ENCODE data around the gene RFTN1. TPM values are rescaled to one million over a fixed set of nuclear protein-coding genes. Genes with fewer than 3 reads are reported as not detected.

The RFTN1 gene
- total RNA-seq, 2 experiments from 2014 or later = 95.9 to 109 TPM

GRCh38 chr3:16452261-16452660, 61.2 kb downstream of the RFTN1 start:
- DNase-seq = no peak

GRCh38 chr3:16449369-16449768, 64.1 kb downstream of the RFTN1 start:
- H3K4me1 Mint-ChIP-seq (ENCODE audit: low read depth) = peaks cover 37% of the 10 kb centered on the region
- peaks cover 28% of the 10 kb centered on the region for H3K36me3 Mint-ChIP-seq (ENCODE audit: low read depth)
- intact Hi-C loops (cut with micrococcal nuclease) = loop anchor here (2.0 kb wide), 1 partner anchor 33 kb away; no protein-coding TSS in a partner anchor
- no peak for DNase-seq
- H3K4me3 Mint-ChIP-seq = no peak overlapping the region
- H3K27ac Mint-ChIP-seq = no peak overlapping the region
- H3K9me3 Mint-ChIP-seq = peaks cover under 1% of the 10 kb centered on the region
- CTCF ChIA-PET = interaction anchor here (0.7 kb wide), 1 partner anchor 72 kb away, joined by 3 read pairs; no protein-coding TSS in a partner anchor
- no peaks in the 10 kb centered on the region for H3K27me3 Mint-ChIP-seq (ENCODE audit: low read depth)

More at GRCh38 chr3:16452261-16452660, 61.2 kb downstream of the RFTN1 start:
- Mint-ChIP-seq H3K4me1 (ENCODE audit: low read depth) (peaks cover 35% of the 10 kb centered on the region), H3K27ac (no peak overlapping the region), H3K27me3 (ENCODE audit: low read depth) (no peaks in the 10 kb centered on the region), H3K4me3 (no peak overlapping the region), H3K9me3 (no peaks in the 10 kb centered on the region), H3K36me3 (ENCODE audit: low read depth) (peaks cover 24% of the 10 kb centered on the region)
- CTCF ChIA-PET = interaction anchor here (0.6 to 1.5 kb wide), 3 partner anchors 9 to 43 kb away, joined by 3 to 5 read pairs (median 4); no protein-coding TSS in a partner anchor
- intact Hi-C loops (cut with micrococcal nuclease) = no loop called here

- CTCF ChIA-PET = interaction anchor here (0.7 kb wide), 1 partner anchor 20 kb away, joined by 7 read pairs; no protein-coding TSS in a partner anchor
- Mint-ChIP-seq H3K27me3 (ENCODE audit: low read depth) (no peaks in the 10 kb centered on the region), H3K4me3 (no peak overlapping the region), H3K27ac (peak overlapping the region; percentile 43), H3K4me1 (ENCODE audit: low read depth) (peaks cover 36% of the 10 kb centered on the region), H3K9me3 (peaks cover 2% of the 10 kb centered on the region), H3K36me3 (ENCODE audit: low read depth) (peaks cover 26% of the 10 kb centered on the region)
- peak; percentile 78 for DNase-seq
- intact Hi-C loops (cut with micrococcal nuclease) = loop anchor here (1.0 to 2.0 kb wide), 2 partner anchors 34 to 63 kb away; no protein-coding TSS in a partner anchor
These were observed 64.8 kb downstream of the RFTN1 start for GRCh38 chr3:16448639-16449070.

- Mint-ChIP-seq H3K27me3 (ENCODE audit: low read depth) (no peaks in the 10 kb centered on the region), H3K27ac (no peak overlapping the region), H3K9me3 (peaks cover 2% of the 10 kb centered on the region), H3K4me1 (ENCODE audit: low read depth) (peaks cover 37% of the 10 kb centered on the region), H3K4me3 (no peak overlapping the region), H3K36me3 (ENCODE audit: low read depth) (peaks cover 23% of the 10 kb centered on the region)
- CTCF ChIA-PET = no interaction called here
- intact Hi-C loops (cut with micrococcal nuclease) = no loop called here
- DNase-seq = no peak
These were observed 66.4 kb downstream of the RFTN1 start for GRCh38 chr3:16447135-16447534.

- Mint-ChIP-seq H3K9me3 (peaks cover 2% of the 10 kb centered on the region), H3K36me3 (ENCODE audit: low read depth) (peaks cover 17% of the 10 kb centered on the region), H3K4me1 (ENCODE audit: low read depth) (peaks cover 34% of the 10 kb centered on the region), H3K4me3 (no peak overlapping the region), H3K27me3 (ENCODE audit: low read depth) (no peaks in the 10 kb centered on the region), H3K27ac (no peak overlapping the region)
- CTCF ChIA-PET = no interaction called here
- DNase-seq = no peak
- intact Hi-C loops (cut with micrococcal nuclease) = no loop called here
These were observed 69.2 kb downstream of the RFTN1 start for GRCh38 chr3:16444344-16444743.

GRCh38 chr3:16442730-16443129, 70.8 kb downstream of the RFTN1 start:
- intact Hi-C loops (cut with micrococcal nuclease) = no loop called here
- peaks cover 27% of the 10 kb centered on the region for H3K4me1 Mint-ChIP-seq (ENCODE audit: low read depth)
- peaks cover 2% of the 10 kb centered on the region for H3K9me3 Mint-ChIP-seq
- DNase-seq = no peak
- no peak overlapping the region for H3K4me3 Mint-ChIP-seq
- CTCF ChIA-PET = no interaction called here
- H3K27ac Mint-ChIP-seq = no peak overlapping the region
- peaks cover 17% of the 10 kb centered on the region for H3K36me3 Mint-ChIP-seq (ENCODE audit: low read depth)
- no peaks in the 10 kb centered on the region for H3K27me3 Mint-ChIP-seq (ENCODE audit: low read depth)

GRCh38 chr3:16441371-16441875, 72.1 kb downstream of the RFTN1 start:
- intact Hi-C loops (cut with micrococcal nuclease) = no loop called here
- CTCF ChIA-PET = no interaction called here
- H3K4me3 Mint-ChIP-seq = no peak overlapping the region
- peaks cover 21% of the 10 kb centered on the region for H3K4me1 Mint-ChIP-seq (ENCODE audit: low read depth)
- peaks cover 2% of the 10 kb centered on the region for H3K9me3 Mint-ChIP-seq
- no peak for DNase-seq
- no peak overlapping the region for H3K27ac Mint-ChIP-seq
- H3K27me3 Mint-ChIP-seq (ENCODE audit: low read depth) = no peaks in the 10 kb centered on the region
- peaks cover 16% of the 10 kb centered on the region for H3K36me3 Mint-ChIP-seq (ENCODE audit: low read depth)

GRCh38 chr3:16439848-16440708, 73.4 kb downstream of the RFTN1 start:
- Mint-ChIP-seq H3K9me3 (peaks cover 2% of the 10 kb centered on the region), H3K27me3 (ENCODE audit: low read depth) (no peaks in the 10 kb centered on the region), H3K27ac (no peak overlapping the region), H3K4me1 (ENCODE audit: low read depth) (peaks cover 18% of the 10 kb centered on the region), H3K4me3 (no peak overlapping the region), H3K36me3 (ENCODE audit: low read depth) (peaks cover 10% of the 10 kb centered on the region)
- no peak for DNase-seq
- CTCF ChIA-PET = no interaction called here
- intact Hi-C loops (cut with micrococcal nuclease) = no loop called here

- peaks cover 16% of the 10 kb centered on the region for H3K4me1 Mint-ChIP-seq (ENCODE audit: low read depth)
- intact Hi-C loops (cut with micrococcal nuclease) = no loop called here
- peaks cover 9% of the 10 kb centered on the region for H3K36me3 Mint-ChIP-seq (ENCODE audit: low read depth)
- H3K9me3 Mint-ChIP-seq = peaks cover 1% of the 10 kb centered on the region
- DNase-seq = no peak
- CTCF ChIA-PET = no interaction called here
- no peak overlapping the region for H3K4me3 Mint-ChIP-seq
- H3K27ac Mint-ChIP-seq = no peak overlapping the region
- H3K27me3 Mint-ChIP-seq (ENCODE audit: low read depth) = no peaks in the 10 kb centered on the region
These were observed 74.2 kb downstream of the RFTN1 start for GRCh38 chr3:16439163-16439847.

- intact Hi-C loops (cut with micrococcal nuclease) = no loop called here
- H3K4me3 Mint-ChIP-seq = no peak overlapping the region
- CTCF ChIA-PET = no interaction called here
- peaks cover 12% of the 10 kb centered on the region for H3K36me3 Mint-ChIP-seq (ENCODE audit: low read depth)
- H3K27me3 Mint-ChIP-seq (ENCODE audit: low read depth) = no peaks in the 10 kb centered on the region
- DNase-seq = no peak
- peaks cover 12% of the 10 kb centered on the region for H3K4me1 Mint-ChIP-seq (ENCODE audit: low read depth)
- H3K27ac Mint-ChIP-seq = no peak overlapping the region
- H3K9me3 Mint-ChIP-seq = no peaks in the 10 kb centered on the region
These were observed 75.9 kb downstream of the RFTN1 start for GRCh38 chr3:16437640-16438039.

- peaks cover 31% of the 10 kb centered on the region for H3K36me3 Mint-ChIP-seq (ENCODE audit: low read depth)
- no peak overlapping the region for H3K27ac Mint-ChIP-seq
- CTCF ChIA-PET = no interaction called here
- H3K27me3 Mint-ChIP-seq (ENCODE audit: low read depth) = no peaks in the 10 kb centered on the region
- peaks cover 12% of the 10 kb centered on the region for H3K4me1 Mint-ChIP-seq (ENCODE audit: low read depth)
- no peaks in the 10 kb centered on the region for H3K9me3 Mint-ChIP-seq
- DNase-seq = no peak
- H3K4me3 Mint-ChIP-seq = no peak overlapping the region
- intact Hi-C loops (cut with micrococcal nuclease) = no loop called here
These were observed 79.8 kb downstream of the RFTN1 start for GRCh38 chr3:16433701-16434151.

- Mint-ChIP-seq H3K9me3 (no peaks in the 10 kb centered on the region), H3K4me3 (no peak overlapping the region), H3K4me1 (ENCODE audit: low read depth) (peaks cover 11% of the 10 kb centered on the region), H3K27me3 (ENCODE audit: low read depth) (no peaks in the 10 kb centered on the region), H3K36me3 (ENCODE audit: low read depth) (peaks cover 36% of the 10 kb centered on the region), H3K27ac (no peak overlapping the region)
- no peak for DNase-seq
- CTCF ChIA-PET = no interaction called here
- intact Hi-C loops (cut with micrococcal nuclease) = no loop called here
These were observed 80.8 kb downstream of the RFTN1 start for GRCh38 chr3:16432714-16433113.

Measured in activated naive CD4-positive, alpha-beta T cell treated with anti-CD3 and anti-CD28 coated beads for 36 hours (primary cell).